Duodenal mucosa (tissue), 2 donors: ENCODE data around the gene ACKR4.
"Not testable (repeated sequence)": the region's sequence is repeated elsewhere in the genome, so short reads cannot be mapped to it uniquely, and the experiment has no call there.

ENCODE experiments used
- H3K27ac ChIP-seq: one replicate; pipeline ENCODE4 v1.7.0; 2013; ENCODE audit warnings: low read depth, low read length
- H3K27me3 ChIP-seq, 2 donors: one replicate each; pipeline ENCODE4 v1.7.0; 2013; ENCODE audit warnings: low read length in 2 of 2, control low read depth in 1 of 2; ENCODE audit not compliant: insufficient read depth in 2 of 2, control insufficient read depth in 1 of 2
- H3K36me3 ChIP-seq, 2 donors: one replicate each; pipeline ENCODE4 v1.7.0; 2013; ENCODE audit warnings: low read length in 2 of 2, control low read depth in 1 of 2; ENCODE audit not compliant: insufficient read depth in 2 of 2, control insufficient read depth in 1 of 2
- H3K4me1 ChIP-seq, 2 donors: one replicate each; pipeline ENCODE4 v1.7.0; 2013; ENCODE audit warnings: low read length in 2 of 2, control low read depth in 1 of 2; ENCODE audit not compliant: insufficient read depth in 2 of 2, control insufficient read depth in 1 of 2
- H3K4me3 ChIP-seq, 2 donors: one replicate each; pipeline ENCODE4 v1.7.0; 2013; ENCODE audit warnings: low read length in 2 of 2, low read depth in 1 of 2
- H3K9ac ChIP-seq, 2 donors: one replicate each; pipeline ENCODE4 v1.7.0; 2013; ENCODE audit warnings: low read length in 2 of 2, low read depth in 1 of 2
- H3K9me3 ChIP-seq, 2 donors: one replicate each; pipeline ENCODE4 v1.7.0; 2013; ENCODE audit warnings: low read length in 2 of 2, control low read depth in 1 of 2; ENCODE audit not compliant: control insufficient read depth in 1 of 2

Gene ACKR4

DNA sequence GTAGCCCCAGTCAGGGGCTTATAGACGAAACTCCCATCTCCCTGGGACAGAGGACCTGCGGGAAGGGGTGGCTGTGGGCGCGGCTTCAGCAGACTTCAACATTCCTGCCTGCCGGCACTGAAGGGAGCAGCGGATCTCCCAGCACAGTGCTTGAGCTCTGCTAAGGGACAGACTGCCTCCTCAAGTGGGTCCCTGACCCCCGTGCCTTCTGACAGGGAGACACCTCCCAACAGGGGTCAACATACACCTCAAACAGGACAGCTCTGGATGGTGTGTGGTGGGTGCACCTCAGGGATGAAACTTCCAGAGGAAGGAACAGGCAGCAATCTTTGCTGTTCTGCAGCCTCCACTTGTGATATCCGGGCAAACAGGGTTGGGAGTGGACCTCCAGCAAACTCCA lies 9.6 kb downstream of the ACKR4 start:
- not testable (repeated sequence) for H3K9ac ChIP-seq, H3K9me3 ChIP-seq, H3K27me3 ChIP-seq, H3K4me3 ChIP-seq, H3K27ac ChIP-seq, H3K4me1 ChIP-seq
- peaks cover 0 to 17% of the 10 kb centered on the region in 2 donors for H3K36me3 ChIP-seq

DNA sequence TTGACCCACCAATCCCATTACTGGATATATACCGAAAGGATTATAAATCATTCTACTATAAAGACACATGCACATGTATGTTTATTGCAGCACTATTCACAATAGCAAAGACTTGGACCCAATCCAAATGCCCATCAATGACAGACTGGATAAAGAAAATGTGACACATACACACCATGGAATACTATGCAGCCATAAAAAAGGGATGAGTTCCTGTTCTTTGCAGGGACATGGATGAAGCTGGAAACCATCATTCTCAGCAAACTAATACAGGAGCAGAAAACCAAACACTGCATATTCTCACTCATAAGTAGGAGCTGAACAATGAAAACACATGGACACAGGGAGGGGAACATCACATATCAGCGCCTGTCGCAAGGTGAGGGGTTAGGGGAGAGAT lies 18.2 kb downstream of the ACKR4 start:
- H3K9ac ChIP-seq, H3K4me1 ChIP-seq, H3K9me3 ChIP-seq, H3K36me3 ChIP-seq, H3K4me3 ChIP-seq, H3K27me3 ChIP-seq, H3K27ac ChIP-seq: not testable (repeated sequence)

DNA sequence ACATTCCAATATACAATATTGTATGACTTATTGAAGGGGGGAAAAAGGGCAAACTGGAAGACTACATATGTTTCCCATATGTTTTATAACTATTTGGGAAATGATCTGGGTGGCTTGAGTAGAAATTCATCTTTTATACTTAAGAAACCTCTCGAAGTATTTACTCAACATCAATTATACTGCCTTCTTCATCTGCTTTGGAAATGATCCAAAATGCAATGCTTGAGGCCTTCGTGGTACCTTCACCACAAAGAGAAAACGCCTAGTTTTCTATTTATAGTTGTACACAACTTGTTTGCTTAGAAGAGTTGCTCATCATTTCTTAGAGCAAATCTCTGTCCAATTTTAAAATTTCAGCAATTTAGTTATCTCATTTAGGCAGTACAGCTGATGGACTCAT lies 18.8 kb downstream of the ACKR4 start:
- Histone ChIP-seq H3K4me1 (peaks cover 0 to 10% of the 10 kb centered on the region in 2 donors), H3K9ac (no peak overlapping the region), H3K27me3 (no peaks in the 10 kb centered on the region), H3K36me3 (no peaks in the 10 kb centered on the region), H3K27ac (no peak overlapping the region), H3K4me3 (no peak overlapping the region), H3K9me3 (no peaks in the 10 kb centered on the region)

DNA sequence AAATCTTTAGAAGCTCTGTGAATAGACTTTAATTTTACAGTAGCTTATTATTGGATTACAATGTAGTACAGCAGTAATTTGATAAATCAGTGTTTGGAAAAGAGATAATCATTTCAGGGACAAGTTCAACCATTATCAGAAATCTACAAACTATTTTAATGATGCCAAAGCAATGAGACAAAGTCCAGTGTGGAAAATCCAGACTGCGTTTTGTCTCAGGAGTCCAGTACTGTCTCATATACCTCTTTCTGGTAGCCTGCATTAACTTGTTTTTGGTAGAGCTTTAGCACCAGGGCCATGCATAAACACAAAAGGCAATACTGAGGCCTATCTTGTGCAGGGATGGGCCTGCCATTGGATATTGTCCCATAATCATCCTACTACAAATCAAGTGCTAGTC lies 19.7 kb downstream of the ACKR4 start:
- peaks cover 0 to 10% of the 10 kb centered on the region in 2 donors for H3K4me1 ChIP-seq
- no peak overlapping the region for H3K27ac ChIP-seq
- H3K4me3 ChIP-seq: no peak overlapping the region
- no peak overlapping the region for H3K9ac ChIP-seq
- H3K36me3 ChIP-seq: no peaks in the 10 kb centered on the region
- no peaks in the 10 kb centered on the region for H3K9me3 ChIP-seq
- H3K27me3 ChIP-seq: no peaks in the 10 kb centered on the region

DNA sequence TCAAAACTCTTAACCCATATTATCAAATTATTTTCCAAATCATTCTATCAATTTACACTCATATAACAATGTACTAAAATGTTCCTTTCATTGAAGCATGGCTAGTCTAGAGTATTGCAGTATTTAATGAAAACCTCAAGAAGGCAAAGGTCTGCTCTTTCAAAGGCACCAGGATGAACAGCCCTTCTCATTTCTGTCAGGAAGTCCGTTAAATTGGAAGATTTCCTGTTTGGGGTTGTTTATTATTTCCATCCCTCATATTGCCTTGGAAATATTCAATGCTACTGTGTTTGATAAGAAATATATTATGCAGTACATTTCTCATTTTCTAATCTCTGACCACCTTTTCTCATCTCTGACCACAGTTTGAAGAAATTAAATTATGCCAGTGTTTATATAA lies 25.1 kb downstream of the ACKR4 start:
- Histone ChIP-seq H3K9ac (no peak overlapping the region), H3K27ac (no peak overlapping the region), H3K9me3 (no peaks in the 10 kb centered on the region), H3K36me3 (peaks cover 0 to 14% of the 10 kb centered on the region in 2 donors), H3K4me3 (no peak overlapping the region), H3K27me3 (no peaks in the 10 kb centered on the region), H3K4me1 (no peaks in the 10 kb centered on the region)

DNA sequence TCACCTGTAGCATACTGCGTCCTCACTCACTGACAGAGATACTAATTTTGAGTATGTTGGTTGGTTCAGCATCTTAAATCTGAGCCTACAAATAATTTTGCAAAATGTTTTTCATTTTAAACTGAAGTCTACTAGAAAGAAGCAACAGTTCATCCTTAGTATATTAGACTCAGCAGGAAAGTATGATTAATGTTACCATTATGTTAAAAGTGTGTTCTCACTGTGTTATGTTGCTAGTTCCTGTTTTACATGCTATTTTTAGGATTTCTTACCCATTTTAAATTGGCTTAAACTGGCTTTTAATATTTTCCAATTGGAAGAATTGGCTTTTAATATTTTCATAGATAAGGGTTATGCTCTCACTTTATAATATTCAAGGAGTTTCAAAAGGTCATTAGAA lies 25.7 kb downstream of the ACKR4 start:
- Histone ChIP-seq H3K9ac (no peak overlapping the region), H3K4me3 (no peak overlapping the region), H3K27ac (no peak overlapping the region), H3K4me1 (no peaks in the 10 kb centered on the region), H3K9me3 (no peaks in the 10 kb centered on the region), H3K36me3 (peaks cover 0 to 21% of the 10 kb centered on the region in 2 donors), H3K27me3 (no peaks in the 10 kb centered on the region)

DNA sequence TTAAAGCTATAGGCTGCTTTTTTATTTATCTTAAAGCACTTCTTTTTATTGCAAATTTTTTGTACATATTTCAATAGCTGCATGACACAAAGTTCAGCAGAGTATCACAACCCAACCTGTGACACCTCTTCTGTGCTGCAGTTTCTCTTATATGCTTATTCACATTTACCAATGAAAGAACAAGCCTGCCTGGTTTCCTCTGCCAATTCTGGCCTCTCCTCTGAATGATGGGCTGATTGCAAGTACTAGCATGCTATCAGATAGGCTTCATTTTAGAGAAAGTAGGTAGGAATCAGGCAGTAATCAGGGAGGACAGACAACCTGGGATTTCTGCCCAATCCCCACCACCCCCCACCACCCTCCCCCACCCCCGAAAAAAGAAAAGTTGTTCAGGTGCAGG lies 26.6 kb downstream of the ACKR4 start:
- Histone ChIP-seq H3K4me3 (no peak overlapping the region), H3K27me3 (no peaks in the 10 kb centered on the region), H3K36me3 (peaks cover 0 to 25% of the 10 kb centered on the region in 2 donors), H3K4me1 (no peaks in the 10 kb centered on the region), H3K9ac (no peak overlapping the region), H3K27ac (no peak overlapping the region), H3K9me3 (no peaks in the 10 kb centered on the region)

DNA sequence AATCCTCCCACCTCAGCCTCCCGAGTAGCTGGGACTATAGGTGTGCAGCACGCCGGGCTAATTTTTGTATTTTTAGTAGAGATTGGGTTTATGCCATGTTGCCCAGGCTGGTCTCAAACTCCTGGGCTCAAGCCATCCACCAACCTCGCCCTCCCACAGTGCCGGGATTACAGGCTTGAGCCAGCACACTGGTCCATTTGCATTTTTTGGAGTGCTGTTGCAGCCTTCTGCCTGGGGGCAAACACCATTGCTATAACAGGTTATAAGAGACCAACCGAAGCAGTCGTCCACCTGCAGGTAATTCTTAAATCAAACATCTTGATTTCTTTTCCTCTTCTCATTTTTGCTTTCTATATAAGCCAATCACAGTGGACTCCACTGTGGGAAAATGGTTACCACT lies 27.7 kb downstream of the ACKR4 start:
- H3K27me3 ChIP-seq: no peaks in the 10 kb centered on the region
- H3K4me3 ChIP-seq: no peak overlapping the region
- no peaks in the 10 kb centered on the region for H3K4me1 ChIP-seq
- H3K9me3 ChIP-seq: no peaks in the 10 kb centered on the region
- H3K27ac ChIP-seq: no peak overlapping the region
- no peak overlapping the region for H3K9ac ChIP-seq
- peaks cover 0 to 25% of the 10 kb centered on the region in 2 donors for H3K36me3 ChIP-seq

DNA sequence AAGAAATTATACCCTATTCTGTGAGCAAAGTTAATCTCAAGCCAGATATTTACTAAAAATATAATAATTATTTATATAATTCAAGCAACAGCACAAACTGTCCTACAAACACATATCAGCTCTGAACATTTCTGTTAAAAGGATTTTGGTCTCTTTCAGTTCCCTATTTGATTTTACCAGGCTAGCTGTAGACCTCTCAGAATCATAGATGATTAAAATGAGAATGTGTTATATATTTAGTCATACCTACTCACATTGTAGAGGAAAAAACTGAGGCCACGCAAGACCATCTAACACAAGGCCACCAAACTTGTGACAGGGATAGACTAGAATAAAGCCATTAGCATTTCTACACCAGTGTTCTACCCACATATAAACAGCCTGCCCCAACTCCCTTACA lies 28.5 kb downstream of the ACKR4 start:
- H3K36me3 ChIP-seq: peaks cover 0 to 25% of the 10 kb centered on the region in 2 donors
- H3K27ac ChIP-seq: no peak overlapping the region
- H3K9ac ChIP-seq: no peak overlapping the region
- no peaks in the 10 kb centered on the region for H3K4me1 ChIP-seq
- H3K27me3 ChIP-seq: no peaks in the 10 kb centered on the region
- no peak overlapping the region for H3K4me3 ChIP-seq
- no peaks in the 10 kb centered on the region for H3K9me3 ChIP-seq

DNA sequence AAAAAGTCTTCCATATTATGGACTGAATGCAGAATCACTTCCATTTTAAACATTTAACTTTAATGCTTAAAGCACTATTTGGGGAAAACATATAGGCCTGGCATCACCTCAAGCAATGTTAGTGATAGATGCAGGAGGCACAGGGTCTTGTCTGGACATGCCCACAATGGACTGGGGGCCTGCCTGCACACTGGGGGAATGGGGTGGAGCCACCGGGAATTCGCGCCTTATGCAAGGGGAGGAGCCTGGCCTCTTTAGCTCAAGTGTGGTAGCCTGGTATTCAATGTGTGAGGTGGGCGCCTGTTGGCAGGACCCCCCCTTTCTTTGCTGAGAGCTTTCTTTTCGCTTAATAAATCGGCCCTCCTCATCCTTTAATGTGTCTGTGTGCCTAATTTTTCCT lies 29.9 kb downstream of the ACKR4 start:
- Histone ChIP-seq H3K36me3 (peaks cover 0 to 25% of the 10 kb centered on the region in 2 donors), H3K27ac (no peak overlapping the region), H3K27me3 (no peaks in the 10 kb centered on the region), H3K4me3 (no peak overlapping the region), H3K4me1 (no peaks in the 10 kb centered on the region), H3K9me3 (no peaks in the 10 kb centered on the region), H3K9ac (no peak overlapping the region)

DNA sequence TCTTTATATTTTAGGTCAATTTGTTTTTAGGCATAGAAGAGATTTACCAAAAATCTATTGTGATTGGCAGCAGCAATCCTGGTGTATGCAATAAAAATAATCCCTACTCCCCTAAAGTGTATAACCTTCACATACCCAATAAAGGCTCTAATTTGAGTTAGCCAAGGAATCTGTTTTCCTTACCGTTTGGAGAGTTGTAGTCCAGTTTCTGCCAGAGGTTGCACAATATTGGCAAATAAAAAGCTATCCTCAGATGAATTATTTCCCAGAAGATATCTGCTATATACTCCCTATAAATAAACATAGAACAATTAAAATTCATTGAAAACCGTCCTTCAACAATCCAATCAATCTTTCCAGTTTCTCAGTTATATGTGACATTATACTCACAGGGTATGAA lies 31.1 kb downstream of the ACKR4 start:
- no peak overlapping the region for H3K9ac ChIP-seq
- H3K4me1 ChIP-seq: no peaks in the 10 kb centered on the region
- H3K27ac ChIP-seq: no peak overlapping the region
- H3K27me3 ChIP-seq: no peaks in the 10 kb centered on the region
- H3K4me3 ChIP-seq: no peak overlapping the region
- no peaks in the 10 kb centered on the region for H3K9me3 ChIP-seq
- peaks cover 0 to 25% of the 10 kb centered on the region in 2 donors for H3K36me3 ChIP-seq
